ENCODE data around the gene DTD1.

The DTD1 gene

GRCh38 chr20:18613553-18613952, 25.7 kb downstream of the DTD1 start:
- Histone ChIP-seq H3K4me3 (no peak overlapping the region), H3K27ac (peak overlapping the region in 4 of 21 experiments; percentile 42 to 59 (median 54))

GRCh38 chr20:18614244-18614643, 26.4 kb downstream of the DTD1 start:
- peak overlapping the region in 3 of 21 experiments; percentile 8 to 63 (median 51) for H3K27ac ChIP-seq
- H3K4me3 ChIP-seq, result no peak overlapping the region

- Histone ChIP-seq H3K27ac (peak overlapping the region in 2 of 21 experiments; percentile 45 to 63), H3K4me3 (no peak overlapping the region)
Measured at GRCh38 chr20:18615020-18615650, 27.3 kb downstream of the DTD1 start.

- Histone ChIP-seq H3K27ac (no peak overlapping the region), H3K4me3 (no peak overlapping the region)
Measured at GRCh38 chr20:18621004-18621403, 33.1 kb downstream of the DTD1 start.

GRCh38 chr20:18623156-18623910, 35.5 kb downstream of the DTD1 start:
- Histone ChIP-seq H3K27ac (no peak overlapping the region), H3K4me3 (no peak overlapping the region)

GRCh38 chr20:18624948-18625347, 37.1 kb downstream of the DTD1 start:
- H3K4me3 ChIP-seq, result no peak overlapping the region

GRCh38 chr20:18625907-18626655, 38.2 kb downstream of the DTD1 start:
- Histone ChIP-seq H3K27ac (no peak overlapping the region), H3K4me3 (no peak overlapping the region)

More at GRCh38 chr20:18624948-18625347, 37.1 kb downstream of the DTD1 start:
- H3K27ac ChIP-seq, result no peak overlapping the region

GRCh38 chr20:18628330-18628920, 40.6 kb downstream of the DTD1 start:
- H3K4me3 ChIP-seq, result no peak overlapping the region
- H3K27ac ChIP-seq, result no peak overlapping the region

- no peak overlapping the region for H3K4me3 ChIP-seq
- no peak overlapping the region for H3K27ac ChIP-seq
Measured at GRCh38 chr20:18632196-18632789, 44.4 kb downstream of the DTD1 start.

GRCh38 chr20:18633411-18633810, 45.6 kb downstream of the DTD1 start:
- Histone ChIP-seq H3K4me3 (no peak overlapping the region), H3K27ac (no peak overlapping the region)

GRCh38 chr20:18634501-18634900, 46.6 kb downstream of the DTD1 start:
- Histone ChIP-seq H3K4me3 (no peak overlapping the region), H3K27ac (no peak overlapping the region)

- Histone ChIP-seq H3K4me3 (no peak overlapping the region), H3K27ac (no peak overlapping the region)
Measured at GRCh38 chr20:18635380-18635779, 47.5 kb downstream of the DTD1 start.

GRCh38 chr20:18637224-18637623, 49.4 kb downstream of the DTD1 start:
- Histone ChIP-seq H3K27ac (no peak overlapping the region), H3K4me3 (no peak overlapping the region)

GRCh38 chr20:18638768-18639167, 50.9 kb downstream of the DTD1 start:
- H3K4me3 ChIP-seq, result no peak overlapping the region
- peak overlapping the region in 1 of 21 experiments; percentile 53 for H3K27ac ChIP-seq

GRCh38 chr20:18639501-18639979, 51.7 kb downstream of the DTD1 start:
- H3K27ac ChIP-seq, result peak overlapping the region in 3 of 21 experiments; percentile 25 to 53 (median 26)
- H3K4me3 ChIP-seq, result no peak overlapping the region

- no peak overlapping the region for H3K27ac ChIP-seq
- no peak overlapping the region for H3K4me3 ChIP-seq
Measured at GRCh38 chr20:18645196-18645745, 57.4 kb downstream of the DTD1 start.

GRCh38 chr20:18645851-18646250, 58.0 kb downstream of the DTD1 start:
- Histone ChIP-seq H3K27ac (no peak overlapping the region), H3K4me3 (no peak overlapping the region)

- Histone ChIP-seq H3K27ac (no peak overlapping the region), H3K4me3 (no peak overlapping the region)
Measured at GRCh38 chr20:18647777-18648176, 59.9 kb downstream of the DTD1 start.

- Histone ChIP-seq H3K27ac (no peak overlapping the region), H3K4me3 (no peak overlapping the region)
Measured at GRCh38 chr20:18650224-18650623, 62.4 kb downstream of the DTD1 start.
